Glomerular visceral epithelial cell (primary cell): ENCODE measurements around the gene ADIG.

Source experiments
- DNase-seq: peaks from one replicate; pipeline ENCODE4 v3.0.0-alpha.2; 2016; ENCODE audit errors: extremely low spot score

The ADIG gene

DNA sequence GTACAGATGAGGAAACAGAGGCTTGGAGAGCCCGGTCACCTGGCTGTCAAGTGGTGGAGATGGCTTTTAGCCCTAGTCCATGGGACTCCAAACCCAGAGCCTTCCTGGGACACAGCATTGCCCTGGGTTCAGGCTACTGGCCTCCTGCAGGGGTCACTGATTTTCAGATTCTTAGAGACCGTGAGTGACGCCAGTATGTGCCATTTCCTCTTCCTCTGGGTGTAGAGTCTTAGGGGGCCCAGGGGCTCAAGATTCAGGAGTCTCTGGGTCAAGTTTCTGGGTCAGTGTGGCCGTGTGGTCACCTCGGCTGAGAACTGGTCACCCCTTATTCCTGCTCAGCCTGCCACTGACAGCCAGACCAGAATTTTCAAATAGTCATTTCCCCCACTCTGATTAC, 21.2 kb downstream of the ADIG start:
- no peak for DNase-seq

DNA sequence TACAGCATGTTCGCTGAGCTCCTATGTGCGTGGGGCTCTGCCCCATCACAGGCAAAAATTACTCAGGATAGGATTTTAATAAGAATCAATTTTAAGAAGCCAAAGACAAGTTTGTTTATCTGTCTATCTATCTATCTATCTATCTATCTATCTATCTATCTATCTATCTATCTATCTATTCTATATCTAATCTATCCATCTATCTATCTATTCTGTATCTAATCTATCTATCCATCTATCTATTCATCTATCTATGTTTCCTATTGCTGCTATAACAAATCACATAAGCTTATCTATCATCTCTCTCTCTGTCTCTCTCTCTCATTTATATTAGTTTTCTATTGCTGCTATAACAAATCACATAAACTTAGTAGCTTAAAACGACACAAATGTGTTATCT, 22.3 kb downstream of the ADIG start:
- DNase-seq = no peak

DNA sequence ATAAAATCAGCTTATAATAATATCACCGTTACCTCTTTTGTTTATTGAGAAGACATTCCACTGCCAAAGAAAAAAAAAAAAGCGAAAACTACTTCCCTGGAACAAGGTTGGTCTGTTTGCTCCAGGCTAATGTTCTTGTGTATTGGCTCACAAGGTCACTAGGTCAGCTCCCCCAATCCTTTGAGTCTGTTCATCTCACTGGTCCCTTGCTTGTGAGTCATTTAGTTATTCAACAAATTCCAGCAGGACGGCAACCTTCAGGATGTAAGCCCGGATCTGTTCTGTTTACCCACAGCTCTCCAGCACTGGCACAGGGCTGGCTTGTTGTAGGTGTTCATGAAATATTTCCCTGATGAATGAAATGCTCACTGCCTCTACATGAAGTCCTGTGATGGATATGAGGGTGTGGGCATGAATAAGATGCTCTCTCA, 23.9 kb downstream of the ADIG start:
- DNase-seq = peak; percentile 73

DNA sequence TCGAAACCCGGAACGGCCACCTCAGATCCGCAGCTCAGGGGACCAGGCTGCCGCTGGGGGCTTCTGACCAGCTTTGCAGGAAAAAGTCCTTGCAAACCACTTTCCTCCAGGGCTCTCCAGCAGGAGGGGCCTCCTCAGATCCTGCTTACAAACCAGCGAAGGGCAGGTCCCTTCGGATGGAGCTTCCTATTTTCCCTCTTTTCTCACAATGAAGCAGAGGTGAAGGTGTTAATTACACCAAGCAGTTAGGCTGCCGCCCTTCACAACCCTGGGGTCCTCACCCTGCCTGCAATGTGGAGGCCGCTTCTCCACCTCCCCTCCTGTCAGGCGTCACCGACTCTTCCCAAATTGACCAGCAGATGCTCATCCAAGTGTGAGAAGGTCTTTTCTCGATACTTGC, 26.4 kb downstream of the ADIG start:
- DNase-seq = no peak

DNA sequence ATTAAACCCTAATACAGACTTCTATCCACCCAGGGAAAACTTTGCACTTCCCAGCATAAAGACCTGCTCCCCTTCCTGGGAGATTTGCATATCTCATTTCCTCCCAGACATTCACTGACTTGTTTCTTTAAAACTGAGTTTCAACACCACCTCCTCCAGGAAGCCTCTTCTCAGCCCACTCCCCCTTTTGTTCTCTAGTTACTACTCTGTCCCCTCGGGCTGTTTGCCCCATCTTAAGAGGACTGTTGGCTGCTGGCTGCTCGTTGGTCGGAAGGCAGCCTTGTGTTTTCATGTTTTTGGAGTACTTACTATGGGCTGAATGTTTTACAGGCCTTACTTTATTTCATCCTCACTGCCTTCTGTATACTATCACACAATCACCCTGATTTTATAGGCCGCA, 27.2 kb downstream of the ADIG start:
- DNase-seq = no peak

DNA sequence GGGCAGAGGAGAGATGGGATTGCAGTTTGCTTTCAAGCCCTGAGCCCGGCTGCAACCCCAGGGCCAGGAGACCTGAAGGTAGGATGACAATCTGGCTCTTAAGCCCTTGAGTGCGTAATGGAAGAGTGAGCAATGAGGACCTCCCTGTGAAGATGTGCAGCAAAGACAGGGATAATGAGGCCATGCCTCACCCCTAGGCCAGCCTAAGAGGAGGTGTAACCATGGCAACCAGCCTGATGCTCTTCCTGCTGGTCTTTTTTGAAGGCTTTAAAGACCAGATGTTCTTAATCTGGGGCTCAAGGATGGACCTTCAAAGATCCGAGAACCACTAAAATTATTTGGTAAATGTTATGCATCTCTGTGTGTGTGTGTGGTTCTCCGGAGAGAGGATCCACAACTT, 28.8 kb downstream of the ADIG start:
- DNase-seq = no peak

DNA sequence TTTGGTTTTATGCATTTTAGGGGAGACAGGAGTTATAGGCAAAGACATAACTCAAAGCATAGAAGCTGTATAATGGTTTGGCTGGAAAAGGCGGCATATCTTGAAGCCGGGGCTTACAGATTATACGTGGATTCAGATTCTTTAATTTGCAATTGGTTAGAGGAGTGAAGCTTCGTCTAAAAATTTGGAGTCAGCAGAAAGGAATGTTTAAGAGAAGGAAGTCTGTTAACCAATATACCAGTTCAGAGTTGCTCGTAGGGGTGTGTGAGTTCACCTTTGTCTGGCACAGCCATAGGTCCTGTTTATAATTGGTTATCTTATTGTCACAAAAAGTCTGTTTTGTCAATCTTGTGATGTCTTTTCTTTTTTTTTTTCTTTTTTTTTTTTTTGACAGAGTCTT, 29.5 kb downstream of the ADIG start:
- DNase-seq = peak; percentile 67

DNA sequence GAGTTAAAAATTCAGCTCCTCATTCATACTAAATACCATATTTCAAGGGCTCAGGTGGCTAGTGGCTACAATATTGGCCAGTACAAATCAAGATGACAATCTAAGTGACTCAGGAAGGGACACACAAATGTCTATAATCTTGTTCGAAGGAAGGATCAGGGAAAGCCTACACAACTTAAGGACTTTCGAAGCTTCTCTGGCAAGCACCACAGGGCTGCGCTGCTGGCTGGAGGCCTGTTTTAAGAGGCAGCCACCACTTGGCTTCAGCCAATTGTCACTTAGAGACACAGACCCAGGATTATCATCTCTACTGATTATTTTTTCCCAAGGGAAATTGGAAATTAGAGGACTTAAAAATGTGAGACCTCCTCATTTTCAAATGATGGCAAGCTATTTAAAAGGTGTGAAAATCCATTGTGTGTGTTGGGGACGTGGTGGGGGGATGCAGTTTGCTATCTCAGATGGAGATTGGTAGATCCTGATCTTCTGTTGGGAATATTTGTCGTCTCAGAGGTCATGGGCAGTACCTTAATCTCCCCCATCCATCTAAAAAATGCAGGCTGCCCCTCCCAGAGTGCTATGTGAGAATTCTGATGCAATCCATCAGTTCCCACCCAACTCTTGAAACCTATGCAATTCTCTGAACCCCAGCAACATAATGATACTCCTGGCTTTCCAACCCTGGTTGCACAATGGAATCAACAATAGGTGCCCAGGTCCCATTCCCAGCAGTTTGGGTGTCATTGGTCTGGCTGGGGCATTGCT, 31.9 kb downstream of the ADIG start:
- DNase-seq = no peak

DNA sequence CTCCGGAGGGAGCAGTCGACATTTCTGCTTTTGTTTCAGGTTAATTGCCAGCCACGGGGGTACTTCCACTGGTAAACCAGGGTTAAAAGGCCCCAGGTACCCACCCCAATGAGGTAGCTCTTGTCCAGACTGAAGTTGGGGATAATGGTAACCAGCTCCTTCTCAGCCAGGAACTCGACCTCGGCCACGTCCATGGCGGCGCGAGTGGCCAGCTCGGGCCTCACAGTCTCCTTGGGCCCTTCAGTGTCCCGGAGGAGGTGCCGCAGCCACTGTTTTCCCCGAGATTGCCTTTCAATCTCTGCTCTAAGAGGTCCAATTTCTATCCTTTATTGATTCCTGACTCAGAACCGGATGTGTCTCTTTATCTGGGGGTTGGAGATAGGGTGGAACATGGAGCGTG, 34.3 kb downstream of the ADIG start:
- DNase-seq = no peak

DNA sequence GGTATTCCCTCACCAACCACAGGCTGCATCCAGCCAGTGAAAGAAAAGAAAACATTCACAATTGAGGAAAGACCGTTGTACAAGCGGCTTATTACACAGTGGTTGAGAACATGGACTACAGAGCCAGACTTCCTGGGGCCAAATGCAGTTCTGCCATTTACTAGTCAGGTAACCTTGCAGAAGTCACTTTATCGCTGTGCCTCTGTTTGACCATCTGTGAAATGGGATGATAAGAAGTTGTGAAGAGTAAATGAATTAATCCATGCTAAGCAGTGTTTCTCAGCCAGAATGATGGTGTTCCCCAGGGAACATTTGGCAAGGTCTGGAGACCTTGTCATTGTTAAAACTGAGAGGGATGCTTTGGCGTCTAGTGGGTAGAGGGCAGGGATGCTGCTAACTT, 35.5 kb downstream of the ADIG start:
- no peak for DNase-seq

DNA sequence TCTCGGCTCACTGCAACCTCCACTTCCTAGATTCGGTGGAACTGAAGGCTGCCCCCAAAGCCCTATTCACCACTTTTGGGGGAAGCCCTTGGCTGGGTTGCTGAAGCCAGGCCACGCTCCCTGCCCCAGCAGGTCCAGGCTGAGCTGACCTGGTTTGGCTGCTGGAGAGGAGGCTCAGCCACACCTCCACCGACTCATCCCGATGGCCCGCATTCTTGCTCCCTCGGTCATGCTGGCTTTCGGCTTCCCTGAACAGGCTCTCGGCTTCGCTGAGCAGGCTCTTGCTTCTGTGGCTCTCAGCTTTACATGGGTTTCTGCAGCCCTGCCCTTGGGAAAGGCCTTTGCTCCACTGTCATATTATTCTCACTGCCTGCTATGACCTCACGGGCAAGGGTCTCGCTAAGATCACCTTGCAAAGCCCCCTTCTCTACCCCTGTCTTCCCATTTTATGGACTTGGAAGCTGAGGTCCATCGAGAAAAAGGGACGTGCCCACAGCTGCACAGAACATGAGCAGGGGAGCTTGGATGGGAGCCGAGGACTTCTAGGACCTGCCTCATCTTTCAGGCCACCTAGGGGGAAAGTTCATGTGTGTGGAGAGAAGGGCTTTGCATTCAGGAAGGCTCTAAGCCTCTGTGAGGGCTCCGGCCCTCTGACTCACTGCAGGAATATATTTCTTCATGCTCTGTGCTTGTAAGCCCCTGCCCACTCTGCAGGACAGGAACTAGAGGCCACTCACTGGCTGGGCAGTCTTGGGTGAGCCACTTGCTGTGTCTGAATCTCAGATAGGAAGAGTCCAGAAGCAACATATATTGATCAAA, 36.2 kb downstream of the ADIG start:
- DNase-seq = peak; percentile 93

DNA sequence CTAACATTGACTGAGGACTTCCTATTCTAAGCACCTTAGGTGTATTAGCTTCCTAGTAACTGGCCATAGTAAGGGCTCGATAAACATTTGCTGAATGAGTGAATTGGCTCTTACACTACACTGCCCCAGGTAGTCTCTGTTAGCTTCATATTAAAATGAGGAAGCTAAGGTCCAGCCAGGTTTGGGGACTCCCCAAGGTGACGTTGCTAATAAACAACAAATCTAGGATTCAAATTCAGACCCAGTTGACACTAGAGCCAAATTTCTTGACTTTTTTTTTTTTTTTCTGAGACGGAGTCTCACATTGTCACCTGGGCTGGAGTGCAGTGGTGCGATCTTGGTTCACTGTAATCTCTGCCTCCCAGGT, 36.8 kb downstream of the ADIG start:
- no peak for DNase-seq

DNA sequence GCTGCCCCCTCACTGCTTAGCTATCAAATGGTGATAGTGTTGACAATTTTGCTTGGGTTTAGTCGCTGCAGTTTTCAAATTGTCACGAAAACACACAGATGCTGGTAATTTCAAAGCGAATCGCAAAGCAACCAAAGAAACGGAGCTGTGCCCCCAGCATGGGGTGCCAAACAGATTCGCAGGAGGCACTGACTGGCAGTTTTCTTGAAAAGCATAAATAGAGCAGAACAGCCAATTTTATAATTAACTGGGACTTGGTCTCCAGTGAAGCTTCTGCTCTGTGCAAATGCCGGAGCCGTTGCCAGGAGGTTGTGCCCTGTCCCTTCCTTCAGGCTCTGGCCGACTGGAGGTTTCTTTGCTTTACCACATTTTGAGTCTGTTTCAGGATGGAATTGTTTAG, 39.4 kb downstream of the ADIG start:
- no peak for DNase-seq

DNA sequence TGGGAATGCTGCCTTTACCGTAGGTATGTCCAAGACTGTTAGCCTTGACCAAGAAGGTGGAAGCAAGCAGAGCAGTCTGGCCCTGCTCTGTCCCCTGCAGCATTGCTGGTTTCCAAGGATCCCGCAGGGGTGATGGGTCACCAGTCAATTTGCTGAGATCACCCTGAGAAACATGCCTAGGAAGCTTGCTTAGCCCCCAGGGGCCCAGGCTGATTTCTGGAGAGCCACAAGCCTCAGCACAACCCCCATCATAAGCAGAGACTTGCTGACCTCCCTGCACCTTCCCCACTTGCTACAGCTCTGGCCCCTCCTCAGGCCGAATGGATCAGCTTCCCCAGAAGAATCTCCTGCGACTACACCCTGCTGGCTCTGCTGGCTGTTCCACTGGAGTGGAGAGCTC, 42.1 kb downstream of the ADIG start:
- DNase-seq = no peak

DNA sequence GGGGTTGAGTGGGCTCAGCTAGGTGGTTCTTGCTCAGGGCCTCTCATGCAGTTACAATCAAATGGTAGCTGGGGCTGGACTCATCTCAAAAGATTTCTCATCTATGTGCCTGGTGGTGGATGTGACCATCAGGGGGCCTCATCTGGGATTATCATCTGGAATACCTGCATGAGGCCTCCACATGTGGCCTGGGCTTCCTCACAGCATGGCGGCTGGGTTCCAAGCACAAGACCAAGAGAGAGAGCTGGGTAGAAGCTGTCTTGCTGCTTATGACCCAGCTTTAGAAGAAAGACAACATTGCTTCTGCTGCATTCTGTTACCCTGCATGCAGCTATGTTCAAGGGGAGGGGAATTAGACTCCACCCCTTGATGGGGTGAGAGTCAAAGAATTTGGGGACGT, 43.1 kb downstream of the ADIG start:
- DNase-seq = no peak

DNA sequence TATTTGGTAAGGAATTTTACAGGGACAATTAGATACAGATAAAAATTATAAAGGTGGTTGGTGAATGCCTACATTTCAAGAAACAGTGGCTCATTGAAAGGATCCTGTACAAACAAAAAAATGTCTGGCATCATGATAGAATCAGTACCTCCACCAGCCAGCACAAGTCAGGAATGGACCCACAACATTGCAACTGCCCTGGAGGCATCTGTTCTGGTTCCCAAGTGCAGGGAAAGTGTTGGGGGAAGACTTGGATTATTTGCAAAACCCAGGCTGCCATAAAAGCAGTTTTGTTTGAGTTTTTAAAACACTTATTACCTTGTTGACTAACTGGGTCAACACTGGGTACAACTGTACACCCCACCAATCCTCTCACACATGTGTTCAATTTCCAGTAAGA, 44.9 kb downstream of the ADIG start:
- no peak for DNase-seq

DNA sequence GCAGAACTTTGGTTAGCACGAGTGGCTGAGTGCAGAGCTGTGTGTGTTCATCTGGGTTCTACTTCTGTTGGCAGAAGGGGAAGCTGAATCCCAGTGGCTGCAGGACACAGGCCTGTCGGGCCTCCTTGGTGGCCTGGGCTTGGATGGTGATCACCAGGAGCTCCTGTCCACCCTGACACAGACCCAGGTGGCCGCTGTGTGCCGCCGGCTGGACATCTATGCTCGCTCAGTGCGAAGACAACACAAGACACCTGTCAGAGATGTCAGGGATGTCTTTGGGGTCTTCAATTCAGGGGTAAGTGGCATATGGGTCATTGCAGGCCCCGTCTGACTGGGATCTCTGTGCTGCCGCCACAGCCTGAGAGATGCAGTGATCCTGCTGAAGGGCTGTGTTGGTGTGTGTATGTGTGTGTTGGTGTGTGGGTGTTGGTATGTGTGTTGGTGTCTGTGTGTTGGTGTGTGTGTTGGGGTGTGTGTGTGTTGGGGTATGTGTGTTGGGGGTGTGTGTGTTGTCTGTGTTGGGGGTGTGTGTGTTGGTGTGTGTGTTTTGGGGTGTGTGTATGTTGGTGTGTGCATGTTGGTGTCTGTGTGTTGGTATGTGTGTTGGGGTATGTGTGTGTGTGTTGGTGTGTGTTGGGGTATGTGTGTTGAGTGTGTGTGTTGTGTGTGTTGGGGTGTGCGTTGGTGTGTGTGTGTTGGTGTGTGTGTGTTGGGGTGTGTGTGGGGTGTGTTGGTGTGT, 46.1 kb downstream of the ADIG start:
- DNase-seq = no peak

DNA sequence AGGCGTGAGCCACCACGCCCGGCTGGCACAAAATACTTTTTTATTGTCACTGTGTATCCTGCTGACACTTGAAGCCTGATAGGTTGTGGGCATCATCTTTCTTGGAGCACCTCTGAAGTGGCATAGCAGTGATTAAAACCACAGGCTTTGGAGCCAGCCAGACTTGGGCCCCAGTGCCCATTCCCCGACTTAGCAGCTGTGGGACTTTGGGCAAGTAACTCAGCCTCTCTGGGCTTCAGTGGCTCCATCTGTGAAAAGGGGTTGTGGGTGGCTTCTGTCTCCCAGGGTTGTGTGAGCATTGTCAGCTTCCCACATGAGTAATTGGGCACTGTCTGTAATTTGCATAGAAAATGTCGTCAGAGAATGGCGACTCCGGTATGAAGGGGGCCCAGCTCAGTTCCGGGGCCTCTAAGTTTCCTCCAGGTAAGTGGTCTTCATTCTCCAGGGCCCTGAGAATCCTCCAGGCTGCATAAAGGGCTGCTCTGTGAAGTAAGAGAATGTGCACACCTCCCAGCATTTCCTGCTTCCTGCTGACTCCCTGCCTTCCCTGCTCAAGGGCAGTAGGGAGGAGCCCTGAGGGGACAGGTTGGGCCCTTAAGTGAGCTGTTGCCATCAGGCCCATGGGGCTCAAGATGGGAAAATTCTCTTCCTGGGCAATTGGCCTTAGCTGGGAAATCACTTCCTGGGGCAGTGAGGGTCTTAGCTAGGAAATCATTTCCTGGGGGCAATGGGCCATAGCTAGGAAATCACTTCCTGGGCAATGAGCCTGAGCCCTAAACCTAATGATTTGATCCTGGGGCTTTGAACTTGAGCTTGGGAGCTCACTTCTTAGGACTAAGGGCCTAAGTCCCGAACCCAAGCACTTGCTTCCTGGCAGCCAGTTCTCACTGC, 47.8 kb downstream of the ADIG start:
- no peak for DNase-seq

DNA sequence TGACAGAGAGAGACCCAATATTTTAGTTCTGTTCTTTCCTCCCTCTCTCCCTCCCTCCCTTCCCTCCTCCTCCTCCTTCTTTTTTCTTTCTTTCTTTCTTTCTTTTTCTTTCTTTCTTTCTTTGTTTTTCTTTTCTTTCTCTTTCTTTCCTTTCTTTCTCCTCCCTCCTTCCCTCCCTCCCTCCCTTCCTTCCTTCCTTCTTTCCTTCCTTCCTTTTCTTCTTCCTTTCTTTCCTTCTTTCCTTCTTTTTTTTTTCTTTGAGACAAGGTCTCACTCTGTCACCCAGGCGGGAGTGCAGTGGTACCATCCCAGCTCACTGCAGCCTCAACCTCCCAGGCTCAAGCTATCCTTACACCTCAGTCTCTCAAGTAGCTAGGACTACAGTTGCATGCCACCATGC, 49.0 kb downstream of the ADIG start:
- DNase-seq = no peak

DNA sequence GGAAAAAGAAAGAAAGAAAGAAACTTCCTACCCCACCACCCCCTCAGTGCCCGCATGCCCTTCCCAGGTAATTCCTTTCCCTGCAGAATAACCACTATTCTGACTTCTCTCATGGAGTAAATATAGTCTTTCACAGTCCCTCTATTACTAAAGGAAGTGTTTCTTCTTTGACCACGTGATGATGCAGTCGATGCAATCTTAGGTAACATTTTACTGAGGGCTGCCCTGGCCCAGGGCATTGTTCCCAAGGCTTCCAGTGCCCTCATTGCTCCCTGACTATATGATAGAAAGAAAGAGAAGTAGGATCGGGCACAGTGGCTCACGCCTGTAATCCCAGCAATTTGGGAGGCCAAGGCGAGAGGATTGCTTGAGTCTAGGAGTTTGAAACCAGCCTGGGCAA, 49.7 kb downstream of the ADIG start:
- DNase-seq = no peak

DNA sequence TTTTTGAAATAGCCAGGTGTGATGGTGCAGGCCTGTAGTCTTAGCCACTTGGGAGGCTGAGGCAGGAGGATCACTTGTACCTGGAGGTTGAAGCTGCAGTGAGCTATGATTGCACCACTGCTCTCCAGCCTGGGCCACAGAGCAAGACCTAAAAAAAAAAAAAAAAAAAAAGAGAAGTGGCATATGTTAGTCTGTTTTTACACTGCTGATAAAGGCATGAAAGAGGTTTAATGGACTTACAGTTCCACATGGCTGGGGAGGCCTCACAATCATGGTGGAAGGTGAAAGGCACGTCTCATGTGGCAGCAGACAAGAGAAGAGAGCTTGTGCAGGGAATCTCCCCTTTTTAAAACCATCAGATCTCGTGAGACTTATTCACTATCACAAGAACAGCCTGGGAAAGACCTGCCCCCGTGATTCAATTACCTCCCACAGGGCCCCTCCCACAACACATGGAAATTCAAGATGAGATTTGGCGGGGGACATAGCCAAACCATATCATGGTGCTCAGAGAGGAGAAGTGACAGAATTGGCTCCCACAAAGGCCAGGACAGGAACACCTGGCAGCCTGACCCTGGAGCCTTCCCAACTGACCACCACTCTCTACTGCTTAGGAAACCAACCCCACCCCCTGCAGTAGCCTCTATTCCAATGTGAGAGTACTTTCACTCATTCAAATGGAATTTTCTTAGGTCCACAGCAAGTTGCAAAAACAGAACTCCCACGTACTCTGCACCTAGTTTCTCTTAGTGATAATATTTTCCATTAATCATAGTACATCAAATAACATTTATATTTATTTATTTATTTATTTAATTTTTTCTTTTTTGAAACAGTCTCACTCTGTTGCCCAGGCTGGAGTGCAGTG, 50.4 kb downstream of the ADIG start:
- DNase-seq = no peak
